Ovary (tissue), 3 donors: ENCODE data around the gene LCN6.

Experiments
- EP300 ChIP-seq: sonication (generic); formaldehyde crosslinking; IDR thresholded peaks from one replicate; pipeline ENCODE4 v1.6.1; 2017; ENCODE audit warnings: antibody characterized with exemption
- POLR2A ChIP-seq: fragments of 450-650 bp; IDR thresholded peaks from one replicate; pipeline ENCODE4 v1.6.1; 2017; ENCODE audit warnings: antibody characterized with exemption, mild to moderate bottlenecking, moderate library complexity
- TF ChIP-seq, protein P1 (sequence below), 3 donors: fragments of 450-650 bp in 2 of 3; fragments of 200-600 bp in 1 of 3; IDR thresholded peaks; one replicate each; pipeline versions ENCODE4 v1.5.1 to v1.8.0; 2016 to 2022; ENCODE audit warnings: antibody characterized with exemption in 3 of 3, mild to moderate bottlenecking in 1 of 3
- donor health status: DM: no; HTN: no; CAD: no.

DNA sequence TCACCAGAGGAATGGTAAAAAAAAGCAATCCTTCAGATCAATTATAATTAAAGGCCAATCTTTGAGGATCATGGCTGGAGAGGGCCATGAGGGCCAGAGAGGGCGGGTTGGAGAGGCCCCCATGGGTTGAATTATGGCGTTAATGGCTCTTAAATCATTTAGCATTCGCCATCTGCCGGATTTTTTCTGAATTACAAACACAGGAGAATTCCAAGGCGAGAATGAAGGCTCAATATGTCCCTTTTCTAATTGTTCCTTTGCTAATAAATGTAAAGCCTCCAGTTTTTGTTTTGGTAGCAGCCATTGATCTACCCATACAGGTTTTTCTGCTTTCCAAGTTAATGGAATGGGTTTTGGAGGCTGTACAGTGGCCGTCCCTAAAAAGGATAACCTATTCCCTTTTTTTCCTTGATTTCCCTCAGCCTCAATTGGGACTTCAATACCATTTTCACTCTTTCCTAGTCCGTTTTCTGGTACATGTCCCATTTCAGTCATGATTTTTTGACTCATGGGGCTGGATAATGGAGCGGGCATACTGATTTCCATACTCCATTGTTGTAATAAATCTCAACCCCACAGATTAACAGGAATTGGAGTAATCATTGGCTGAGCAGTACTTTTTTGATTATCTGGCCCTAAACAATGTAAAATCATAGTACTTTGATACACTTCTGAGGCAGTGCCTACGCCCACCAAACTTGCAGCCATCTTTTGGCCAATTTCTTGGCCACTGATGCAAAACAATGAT, 36.1 kb upstream of the LCN6 start:
- no peak for TF ChIP-seq POLR2A
- TF ChIP-seq, protein P1, sequence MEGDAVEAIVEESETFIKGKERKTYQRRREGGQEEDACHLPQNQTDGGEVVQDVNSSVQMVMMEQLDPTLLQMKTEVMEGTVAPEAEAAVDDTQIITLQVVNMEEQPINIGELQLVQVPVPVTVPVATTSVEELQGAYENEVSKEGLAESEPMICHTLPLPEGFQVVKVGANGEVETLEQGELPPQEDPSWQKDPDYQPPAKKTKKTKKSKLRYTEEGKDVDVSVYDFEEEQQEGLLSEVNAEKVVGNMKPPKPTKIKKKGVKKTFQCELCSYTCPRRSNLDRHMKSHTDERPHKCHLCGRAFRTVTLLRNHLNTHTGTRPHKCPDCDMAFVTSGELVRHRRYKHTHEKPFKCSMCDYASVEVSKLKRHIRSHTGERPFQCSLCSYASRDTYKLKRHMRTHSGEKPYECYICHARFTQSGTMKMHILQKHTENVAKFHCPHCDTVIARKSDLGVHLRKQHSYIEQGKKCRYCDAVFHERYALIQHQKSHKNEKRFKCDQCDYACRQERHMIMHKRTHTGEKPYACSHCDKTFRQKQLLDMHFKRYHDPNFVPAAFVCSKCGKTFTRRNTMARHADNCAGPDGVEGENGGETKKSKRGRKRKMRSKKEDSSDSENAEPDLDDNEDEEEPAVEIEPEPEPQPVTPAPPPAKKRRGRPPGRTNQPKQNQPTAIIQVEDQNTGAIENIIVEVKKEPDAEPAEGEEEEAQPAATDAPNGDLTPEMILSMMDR (IDR thresholded peaks at IDR 0.05): peak in 2 of 3 donors; percentile 27 to 31
- no peak for TF ChIP-seq EP300
